CD8-positive, alpha-beta memory T cell (primary cell): Measurements from ENCODE around the gene TBC1D24. TPM values are rescaled to one million over a fixed set of nuclear protein-coding genes. Genes with fewer than 3 reads are reported as not detected.

ENCODE experiments used
- CTCF ChIA-PET: fragments of 350-600 bp; sonication (Branson Sonifier 250); formaldehyde crosslinking; loops from one replicate; lab custom pipeline; 2021; ENCODE audit warnings: antibody characterized with exemption; lab: Charles Lee
- POLR2A ChIA-PET: fragments of 350-600 bp; sonication (Branson Sonifier 250); formaldehyde crosslinking; loops from one replicate; lab custom pipeline; 2021; ENCODE audit warnings: antibody characterized with exemption; lab: Charles Lee
- DNase-seq, 5 donors: peaks; one replicate each; pipeline versions ENCODE4 v3.0.0 to v3.0.0-alpha.2; 2020 to 2022; ENCODE audit warnings: mixed read lengths in 1 of 5
- H3K27ac ChIP-seq: one replicate; pipeline ENCODE4 v1.7.0; 2013; ENCODE audit warnings: low read depth, mild to moderate bottlenecking, low read length, moderate library complexity
- H3K27me3 ChIP-seq: 2 replicates; pipeline ENCODE4 v1.7.0; 2013; ENCODE audit warnings: low read length, mild to moderate bottlenecking; ENCODE audit not compliant: insufficient read depth, poor library complexity, severe bottlenecking
- H3K36me3 ChIP-seq: 2 replicates; pipeline ENCODE4 v1.7.0; 2013; ENCODE audit warnings: mild to moderate bottlenecking, low read length, moderate library complexity; ENCODE audit not compliant: insufficient read depth
- H3K4me1 ChIP-seq: 2 replicates; pipeline ENCODE4 v1.7.0; 2013; ENCODE audit warnings: mild to moderate bottlenecking, low read length, moderate library complexity; ENCODE audit not compliant: insufficient read depth
- H3K4me3 ChIP-seq: 2 replicates; pipeline ENCODE4 v1.7.0; 2013; ENCODE audit warnings: mild to moderate bottlenecking, low read length
- H3K9me3 ChIP-seq: 2 replicates; pipeline ENCODE4 v1.7.0; 2013; ENCODE audit warnings: mild to moderate bottlenecking, low read length
- H3K27ac Mint-ChIP-seq, 8 donors: one replicate each; pipeline ENCODE4 v1.8.0; 2020 to 2021; ENCODE audit warnings: mixed read lengths in 8 of 8, mild to moderate bottlenecking in 6 of 8, inconsistent platforms in 3 of 8, moderate library complexity in 3 of 8
- H3K27me3 Mint-ChIP-seq, 2 donors: one replicate each; pipeline ENCODE4 v1.8.0; 2020 to 2021; ENCODE audit warnings: mixed read lengths in 2 of 2, mild to moderate bottlenecking in 1 of 2, moderate library complexity in 1 of 2
- H3K36me3 Mint-ChIP-seq, 3 donors: one replicate each; pipeline ENCODE4 v1.8.0; 2020 to 2021; ENCODE audit warnings: mixed read lengths in 3 of 3, inconsistent platforms in 1 of 3, mild to moderate bottlenecking in 1 of 3
- H3K4me1 Mint-ChIP-seq, 3 donors: one replicate each; pipeline ENCODE4 v1.8.0; 2020 to 2021; ENCODE audit warnings: mixed read lengths in 3 of 3, inconsistent platforms in 1 of 3, mild to moderate bottlenecking in 1 of 3
- H3K4me3 Mint-ChIP-seq, 7 donors: one replicate each; pipeline ENCODE4 v1.8.0; 2020 to 2021; ENCODE audit warnings: mixed read lengths in 7 of 7, mild to moderate bottlenecking in 6 of 7, moderate library complexity in 4 of 7, inconsistent platforms in 2 of 7
- H3K9me3 Mint-ChIP-seq, 5 donors: one replicate each; pipeline ENCODE4 v1.8.0; 2020 to 2022; ENCODE audit warnings: mixed read lengths in 5 of 5, mild to moderate bottlenecking in 3 of 5, moderate library complexity in 2 of 5, inconsistent platforms in 1 of 5
- polyA plus RNA-seq: library from polyadenylated mRNA; unstranded; fragments of 300-500 nt; fragmentation: Illumina TruSeq; gene quantifications from one replicate; pipeline ENCODE4 v1.2.3, GENCODE V29; 2021
- total RNA-seq, 2 experiments: library from RNA; stranded (reverse); gene quantifications; one replicate each; pipeline ENCODE4 v1.2.3, GENCODE V29; 2021

Gene TBC1D24
- total and polyA plus RNA-seq, 3 experiments from 2014 or later = 3.5 to 32.7 (median 28.3) TPM

DNA sequence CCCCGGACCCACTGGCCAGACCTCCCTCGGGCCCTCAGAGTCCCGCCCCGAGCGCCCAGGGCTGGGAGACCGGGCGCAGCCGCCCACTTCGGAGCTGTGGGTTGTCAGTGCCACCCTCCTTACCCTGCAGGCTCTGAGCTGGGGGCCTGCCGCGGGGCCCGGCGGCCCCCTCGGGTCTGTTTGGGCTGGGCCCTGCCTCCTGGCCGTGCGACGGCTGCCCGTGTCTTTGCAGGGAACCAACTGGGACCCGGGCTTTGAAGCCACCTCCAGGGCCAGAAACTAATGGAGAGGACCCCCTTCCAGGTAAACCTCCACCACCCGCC lies 14.6 kb upstream of the TBC1D24 start:
- no peaks in the 10 kb centered on the region for H3K9me3 ChIP-seq
- H3K4me1 ChIP-seq = peaks cover 11% of the 10 kb centered on the region
- H3K27me3 ChIP-seq = no peaks in the 10 kb centered on the region
- CTCF ChIA-PET = interaction anchor here (1.0 to 1.8 kb wide), 4 partner anchors 14 to 209 kb away, joined by 3 to 7 read pairs (median 4); partner anchors contain the start of genes CCNF, ECI1 and TBC1D24
- Mint-ChIP-seq H3K27ac (no peak overlapping the region), H3K4me3 (peak overlapping the region in 2 of 7 donors; percentile 19 to 65), H3K4me1 (peaks cover 4 to 10% (median 5%) of the 10 kb centered on the region in 3 donors), H3K9me3 (no peaks in the 10 kb centered on the region), H3K27me3 (no peaks in the 10 kb centered on the region), H3K36me3 (no peaks in the 10 kb centered on the region)
- peak overlapping the region; percentile 47 for H3K27ac ChIP-seq
- H3K4me3 ChIP-seq = peak overlapping the region; percentile 83
- POLR2A ChIA-PET = interaction anchor here (0.6 to 1.1 kb wide), 5 partner anchors 10 to 496 kb away, joined by 3 to 4 read pairs (median 3); partner anchors contain the start of genes GFER, RPS2 and TRAF7
- no peak for DNase-seq
- no peaks in the 10 kb centered on the region for H3K36me3 ChIP-seq

GRCh38 chr16:2460916-2461315 lies 14.0 kb upstream of the TBC1D24 start:
- peak overlapping the region in 3 of 7 donors; percentile 19 to 27 (median 22) for H3K4me3 Mint-ChIP-seq
- Histone ChIP-seq H3K9me3 (no peaks in the 10 kb centered on the region), H3K4me1 (peaks cover 11% of the 10 kb centered on the region), H3K27ac (no peak overlapping the region), H3K36me3 (no peaks in the 10 kb centered on the region), H3K4me3 (no peak overlapping the region), H3K27me3 (no peaks in the 10 kb centered on the region)
- ChIA-PET CTCF (interaction anchor here (1.8 kb wide), 1 partner anchor 14 kb away, joined by 7 read pairs; the partner anchor contains the start of gene TBC1D24), POLR2A (interaction anchor here (0.6 kb wide), 1 partner anchor 899 kb away, joined by 3 read pairs; no protein-coding TSS in a partner anchor)
- H3K4me1 Mint-ChIP-seq = peaks cover 4 to 10% (median 5%) of the 10 kb centered on the region in 3 donors
- H3K27ac Mint-ChIP-seq = no peak overlapping the region
- H3K27me3 Mint-ChIP-seq = no peaks in the 10 kb centered on the region
- H3K36me3 Mint-ChIP-seq = no peaks in the 10 kb centered on the region
- no peaks in the 10 kb centered on the region for H3K9me3 Mint-ChIP-seq
- no peak for DNase-seq

GRCh38 chr16:2462031-2462866 lies 12.7 kb upstream of the TBC1D24 start:
- H3K9me3 Mint-ChIP-seq = no peaks in the 10 kb centered on the region
- no peaks in the 10 kb centered on the region for H3K9me3 ChIP-seq

DNA sequence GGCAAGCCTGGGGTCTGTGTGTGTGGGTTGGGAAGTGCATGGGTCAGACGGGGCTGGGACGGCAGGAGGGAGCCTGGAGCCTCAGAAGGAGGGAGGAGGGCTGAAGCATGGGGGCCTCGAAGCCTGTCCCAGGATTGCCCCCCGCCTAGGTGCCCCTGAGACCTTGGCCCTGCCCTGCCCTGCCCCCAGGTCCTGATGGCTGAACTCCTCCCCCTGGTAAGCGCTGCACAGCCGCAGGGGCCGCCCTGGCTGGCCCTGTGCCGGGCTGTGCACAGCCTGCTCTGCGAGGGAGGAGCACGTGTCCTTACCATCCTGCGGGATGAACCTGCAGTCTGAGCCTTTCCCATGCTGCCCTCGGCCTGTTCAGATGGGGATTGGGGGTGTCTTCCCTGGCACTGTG lies 10.6 kb upstream of the TBC1D24 start:
- Histone ChIP-seq H3K27me3 (peaks cover 4% of the 10 kb centered on the region), H3K27ac (no peak overlapping the region), H3K4me1 (peaks cover 16% of the 10 kb centered on the region), H3K4me3 (no peak overlapping the region), H3K36me3 (no peaks in the 10 kb centered on the region), H3K9me3 (no peaks in the 10 kb centered on the region)
- Mint-ChIP-seq H3K4me3 (no peak overlapping the region), H3K9me3 (no peaks in the 10 kb centered on the region), H3K27ac (no peak overlapping the region), H3K36me3 (no peaks in the 10 kb centered on the region), H3K27me3 (peaks cover 7 to 13% of the 10 kb centered on the region in 2 donors), H3K4me1 (peaks cover 4 to 12% (median 5%) of the 10 kb centered on the region in 3 donors)
- ChIA-PET CTCF (no interaction called here), POLR2A (interaction anchor here (0.7 kb wide), 2 partner anchors 56 to 989 kb away, joined by 5 to 9 read pairs; partner anchors contain the start of gene AMDHD2)
- no peak for DNase-seq

More at GRCh38 chr16:2462031-2462866, 12.7 kb upstream of the TBC1D24 start:
- Histone ChIP-seq H3K4me1 (peaks cover 11% of the 10 kb centered on the region), H3K27me3 (no peaks in the 10 kb centered on the region), H3K36me3 (no peaks in the 10 kb centered on the region), H3K27ac (no peak overlapping the region), H3K4me3 (no peak overlapping the region)
- H3K4me3 Mint-ChIP-seq = peak overlapping the region in 1 of 7 donors; percentile 84
- ChIA-PET POLR2A (no interaction called here), CTCF (no interaction called here)
- peaks cover 4 to 10% (median 5%) of the 10 kb centered on the region in 3 donors for H3K4me1 Mint-ChIP-seq
- no peak for DNase-seq
- no peak overlapping the region for H3K27ac Mint-ChIP-seq
- peaks cover 5 to 7% of the 10 kb centered on the region in 2 donors for H3K27me3 Mint-ChIP-seq
- H3K36me3 Mint-ChIP-seq = no peaks in the 10 kb centered on the region

DNA sequence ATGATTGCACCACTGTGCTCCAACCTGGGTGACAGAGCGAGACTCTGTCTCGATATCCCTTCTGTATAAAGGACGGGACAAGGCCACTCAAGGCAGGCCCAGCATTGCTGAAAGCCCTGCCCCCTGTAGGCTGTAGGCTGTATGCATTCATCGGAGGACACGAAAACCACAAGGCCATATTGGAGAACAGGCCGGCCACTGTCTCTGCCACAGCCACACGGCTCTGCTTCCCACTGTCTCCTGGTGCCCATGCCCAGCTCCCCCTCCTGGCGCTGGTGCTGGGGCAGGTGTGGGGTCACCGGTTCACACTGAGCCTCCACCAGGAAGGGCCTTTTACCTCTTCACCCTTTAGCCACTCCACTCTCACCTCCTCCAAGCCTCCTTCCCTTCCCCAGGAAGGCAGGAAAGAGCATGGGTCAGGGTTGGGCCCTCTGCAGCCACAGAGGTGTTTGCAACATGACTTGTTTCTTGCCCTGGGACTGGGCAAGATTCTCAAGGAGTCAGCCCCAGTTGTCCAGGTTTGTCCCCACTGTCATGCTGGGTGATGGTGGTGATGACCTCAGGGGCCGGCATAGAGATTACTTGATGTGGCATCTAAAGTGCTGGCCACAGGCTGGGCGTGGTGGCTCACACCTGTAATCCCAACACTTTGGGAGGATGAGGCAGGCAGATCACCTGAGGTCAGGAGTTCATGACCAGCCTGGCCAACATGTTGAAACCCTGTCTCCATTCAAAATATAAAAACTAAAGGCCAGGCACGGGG lies 9.1 kb upstream of the TBC1D24 start:
- Mint-ChIP-seq H3K27me3 (peaks cover 20 to 27% of the 10 kb centered on the region in 2 donors), H3K4me1 (peaks cover 0 to 14% (median 2%) of the 10 kb centered on the region in 3 donors), H3K27ac (no peak overlapping the region), H3K4me3 (peak overlapping the region in 1 of 7 donors; percentile 54), H3K36me3 (no peaks in the 10 kb centered on the region), H3K9me3 (no peaks in the 10 kb centered on the region)
- Histone ChIP-seq H3K36me3 (no peaks in the 10 kb centered on the region), H3K9me3 (no peaks in the 10 kb centered on the region), H3K4me3 (no peak overlapping the region), H3K27ac (no peak overlapping the region), H3K27me3 (peaks cover 19% of the 10 kb centered on the region), H3K4me1 (peaks cover 5% of the 10 kb centered on the region)
- ChIA-PET POLR2A (no interaction called here), CTCF (no interaction called here)
- DNase-seq = no peak

GRCh38 chr16:2466667-2467527 lies 8.0 kb upstream of the TBC1D24 start:
- Mint-ChIP-seq H3K27me3 (peaks cover 20 to 27% of the 10 kb centered on the region in 2 donors), H3K4me3 (peak overlapping the region in 2 of 7 donors; percentile 33 to 35), H3K9me3 (no peaks in the 10 kb centered on the region), H3K4me1 (peaks cover 0 to 14% (median 2%) of the 10 kb centered on the region in 3 donors), H3K27ac (peak overlapping the region in 1 of 8 donors; percentile 34), H3K36me3 (no peaks in the 10 kb centered on the region)
- Histone ChIP-seq H3K27me3 (peaks cover 20% of the 10 kb centered on the region), H3K4me1 (peaks cover 5% of the 10 kb centered on the region), H3K4me3 (no peak overlapping the region), H3K36me3 (no peaks in the 10 kb centered on the region), H3K9me3 (no peaks in the 10 kb centered on the region), H3K27ac (no peak overlapping the region)
- POLR2A ChIA-PET = no interaction called here
- CTCF ChIA-PET = no interaction called here
- DNase-seq = no peak

GRCh38 chr16:2467528-2468232 lies 7.2 kb upstream of the TBC1D24 start:
- ChIA-PET CTCF (no interaction called here), POLR2A (no interaction called here)
- Mint-ChIP-seq H3K27ac (peak overlapping the region in 1 of 8 donors; percentile 34), H3K4me1 (peaks cover 0 to 14% (median 2%) of the 10 kb centered on the region in 3 donors), H3K4me3 (no peak overlapping the region), H3K36me3 (no peaks in the 10 kb centered on the region), H3K9me3 (no peaks in the 10 kb centered on the region), H3K27me3 (peaks cover 20 to 27% of the 10 kb centered on the region in 2 donors)
- Histone ChIP-seq H3K27ac (no peak overlapping the region), H3K4me3 (no peak overlapping the region), H3K36me3 (no peaks in the 10 kb centered on the region), H3K4me1 (peaks cover 5% of the 10 kb centered on the region), H3K27me3 (peaks cover 28% of the 10 kb centered on the region), H3K9me3 (no peaks in the 10 kb centered on the region)
- DNase-seq = no peak
